NCI-H774 (cell line): Measurements from ENCODE around the gene CCDC141.

Source experiments
- DNase-seq: peaks from one replicate; lab custom pipeline; 2025; lab: John Stamatoyannopoulos, UW

CCDC141 gene

DNA sequence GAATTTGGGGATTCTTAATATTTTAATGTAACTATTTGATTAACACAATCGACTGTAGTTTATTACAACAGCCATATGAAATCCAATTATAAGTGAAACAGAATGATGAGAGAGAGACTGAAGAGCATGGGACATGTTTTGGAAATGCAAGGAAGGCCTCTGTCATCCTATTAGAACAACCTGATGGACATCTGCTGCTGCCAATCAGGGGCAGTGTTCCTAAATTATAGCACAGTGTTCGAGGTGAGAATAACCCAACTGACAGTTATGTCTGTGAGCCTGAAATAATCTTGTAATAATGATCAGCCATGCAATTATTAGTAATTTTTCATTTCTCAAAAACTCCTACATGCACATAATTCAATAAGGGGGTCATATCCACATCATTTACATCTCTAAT lies 73.6 kb downstream of the CCDC141 start:
- no peak for DNase-seq

DNA sequence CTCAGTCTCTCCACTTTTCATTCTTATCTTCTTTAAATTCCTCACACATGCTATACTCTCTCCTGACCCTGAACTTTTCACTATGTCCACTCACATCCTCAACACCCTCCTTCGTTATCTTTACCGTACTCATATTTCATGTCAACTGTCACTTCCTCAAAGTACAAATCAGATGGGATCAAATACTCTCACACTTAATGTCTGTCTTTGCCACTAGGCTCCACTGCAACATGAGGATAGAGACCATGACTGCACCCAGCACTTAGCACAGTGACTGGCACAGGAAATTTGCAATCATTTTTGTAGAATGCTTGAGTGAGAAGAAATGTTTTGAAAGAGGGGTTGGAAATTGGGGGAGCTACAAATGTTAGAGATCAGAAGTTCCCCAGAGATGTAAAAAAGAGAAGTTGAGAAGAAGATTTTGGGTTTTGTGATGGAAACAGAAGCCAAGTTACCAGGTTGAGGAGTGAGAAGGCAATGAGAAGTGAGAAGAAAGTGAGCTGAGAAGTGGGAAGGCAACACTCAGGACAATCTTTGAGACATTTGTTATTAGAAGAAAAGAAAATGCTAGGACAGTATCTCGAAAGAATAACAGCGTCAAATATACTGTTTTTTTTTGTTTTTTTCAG lies 87.0 kb downstream of the CCDC141 start:
- no peak for DNase-seq

DNA sequence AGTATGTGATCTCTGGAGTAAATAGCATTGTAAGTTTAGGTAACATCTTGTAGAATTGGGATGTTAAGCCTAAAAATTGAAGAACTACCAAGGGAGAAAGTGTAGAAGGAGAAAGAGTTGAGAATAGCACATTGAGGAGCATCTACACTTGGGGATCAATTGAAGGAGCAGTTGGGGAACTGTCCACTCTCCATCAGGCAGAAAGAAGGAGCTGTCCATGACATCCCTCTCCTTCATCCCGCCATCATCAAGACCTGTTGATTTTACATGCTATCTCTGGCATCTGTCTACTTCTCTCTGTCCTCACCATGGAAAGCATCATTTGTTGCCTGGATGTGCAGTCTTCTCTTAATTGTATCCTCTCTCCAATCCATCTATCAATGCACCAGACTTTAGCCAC lies 87.8 kb downstream of the CCDC141 start:
- no peak for DNase-seq

DNA sequence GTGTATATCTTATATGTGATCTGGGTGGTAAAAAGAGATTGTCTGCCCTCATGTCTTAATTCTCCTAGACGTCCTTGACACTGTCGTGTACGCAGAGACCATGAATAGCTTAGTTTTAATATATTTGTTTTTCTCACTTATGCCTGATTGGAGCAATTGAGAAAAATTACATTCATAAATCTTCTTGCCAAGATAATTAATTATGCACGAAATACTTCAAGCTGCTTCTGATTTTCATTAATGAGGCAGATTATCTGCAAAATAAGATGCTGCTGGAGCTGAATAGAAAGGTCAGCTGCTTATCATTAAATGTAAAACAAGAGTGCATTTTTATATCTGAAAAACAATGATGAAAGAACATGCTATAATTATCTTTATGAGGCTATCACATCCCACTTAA lies 95.9 kb downstream of the CCDC141 start:
- no peak for DNase-seq

DNA sequence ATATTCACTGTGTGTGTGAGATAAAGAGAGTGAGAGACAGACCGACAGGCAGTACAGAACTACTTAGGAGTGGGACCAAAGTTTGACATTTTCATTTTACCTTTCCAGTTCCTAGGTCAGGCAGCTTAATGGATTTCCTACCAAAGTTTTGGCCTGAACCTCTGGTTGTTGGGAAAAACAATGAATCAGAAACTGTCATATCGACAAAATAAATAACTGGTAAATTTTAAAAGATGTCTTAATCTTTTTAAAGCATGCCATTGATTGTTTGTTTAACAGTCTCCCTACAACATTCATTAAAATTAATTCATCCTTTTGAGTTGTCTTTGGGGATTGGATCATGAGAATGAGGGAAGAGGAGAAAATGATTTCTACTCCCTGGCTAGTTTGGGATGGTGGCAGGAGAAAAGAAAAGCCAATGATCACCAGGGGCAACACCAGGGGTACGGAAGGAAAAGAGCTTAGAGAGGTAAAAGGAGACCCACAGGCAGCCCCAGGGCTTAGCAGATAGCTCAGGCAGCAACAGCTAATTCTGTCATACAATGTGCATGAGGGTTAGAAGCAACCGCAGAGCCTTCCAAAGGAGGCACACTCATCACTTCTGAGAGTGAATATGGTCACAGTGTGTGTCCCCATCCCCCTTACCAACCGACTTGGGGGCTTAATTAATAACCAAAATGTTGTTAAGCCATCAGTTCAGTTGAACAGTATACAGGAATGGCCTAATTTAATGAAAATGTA lies 98.5 kb downstream of the CCDC141 start:
- no peak for DNase-seq

DNA sequence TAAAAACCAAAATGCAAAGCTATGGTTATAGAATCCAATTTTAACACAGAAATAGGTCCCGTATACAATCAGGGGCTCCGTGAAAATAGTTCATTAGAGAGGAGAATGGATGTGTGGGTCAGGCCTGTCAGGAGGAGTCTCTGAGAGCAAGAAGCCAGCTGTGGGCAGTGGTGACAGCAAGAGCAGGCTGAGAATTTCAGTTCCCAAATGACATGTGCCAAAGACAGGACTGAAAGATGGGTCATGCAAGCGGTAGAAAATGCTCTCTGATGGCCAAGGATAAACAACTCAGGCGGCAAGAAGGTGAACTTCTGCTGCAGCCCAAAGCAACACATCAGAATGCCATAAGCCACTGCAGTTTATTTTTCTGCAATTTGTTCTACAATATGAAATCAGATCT lies 100.4 kb downstream of the CCDC141 start:
- no peak for DNase-seq

DNA sequence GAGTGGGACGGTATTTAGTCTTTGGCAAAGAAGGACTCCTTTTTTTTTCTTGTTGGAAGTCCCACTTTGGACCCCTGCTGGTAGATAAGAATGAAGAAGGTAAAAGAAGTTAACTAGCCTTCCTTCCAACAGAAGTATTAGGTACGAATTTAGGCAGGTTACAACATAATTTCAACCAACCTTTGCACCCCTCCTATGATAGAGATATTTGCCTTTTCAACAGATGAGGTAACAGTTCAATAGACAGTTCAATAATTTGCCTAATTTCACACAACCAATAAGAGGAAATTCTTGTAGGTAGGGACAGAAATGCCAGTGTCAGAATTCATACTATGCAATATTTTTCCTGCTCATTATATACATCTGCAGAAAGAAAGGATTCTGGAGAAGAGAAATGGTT lies 100.8 kb downstream of the CCDC141 start:
- no peak for DNase-seq

DNA sequence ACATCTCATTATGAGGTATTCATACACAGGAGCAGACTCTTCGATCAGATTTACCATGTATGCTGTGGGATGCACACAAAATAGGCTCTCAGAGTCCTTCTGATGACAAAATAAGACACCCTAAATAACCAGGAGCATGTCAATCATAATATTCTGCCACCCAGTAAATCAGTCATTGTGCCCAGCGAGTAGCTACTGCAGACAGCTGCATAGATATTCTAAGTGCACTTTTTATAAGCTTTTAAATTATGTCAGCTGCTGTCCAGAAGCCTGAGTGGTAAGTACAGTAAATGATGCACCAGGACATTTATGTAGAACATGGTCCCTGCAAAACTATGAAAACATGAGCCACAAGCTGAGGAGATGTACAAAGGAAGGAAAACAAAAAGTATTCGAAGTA lies 102.9 kb downstream of the CCDC141 start:
- no peak for DNase-seq

DNA sequence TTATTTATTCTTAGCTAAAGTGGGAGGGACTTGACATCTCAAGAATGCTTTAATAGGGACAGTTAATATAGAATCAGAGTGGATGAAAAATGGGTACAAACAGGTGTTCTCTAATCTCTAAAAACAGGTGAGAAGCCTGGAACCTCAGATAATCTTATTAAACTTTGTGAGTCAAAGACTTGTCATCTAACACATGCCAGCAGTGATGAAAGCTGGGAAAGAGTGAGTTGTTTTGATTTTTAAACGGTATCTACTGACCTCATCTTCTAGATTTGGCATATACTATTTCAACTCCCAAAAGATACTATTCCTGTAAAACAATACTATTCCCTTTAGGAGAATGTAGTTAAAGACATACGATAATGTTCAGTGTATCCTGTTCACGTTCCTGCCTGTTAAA lies 103.4 kb downstream of the CCDC141 start:
- no peak for DNase-seq

DNA sequence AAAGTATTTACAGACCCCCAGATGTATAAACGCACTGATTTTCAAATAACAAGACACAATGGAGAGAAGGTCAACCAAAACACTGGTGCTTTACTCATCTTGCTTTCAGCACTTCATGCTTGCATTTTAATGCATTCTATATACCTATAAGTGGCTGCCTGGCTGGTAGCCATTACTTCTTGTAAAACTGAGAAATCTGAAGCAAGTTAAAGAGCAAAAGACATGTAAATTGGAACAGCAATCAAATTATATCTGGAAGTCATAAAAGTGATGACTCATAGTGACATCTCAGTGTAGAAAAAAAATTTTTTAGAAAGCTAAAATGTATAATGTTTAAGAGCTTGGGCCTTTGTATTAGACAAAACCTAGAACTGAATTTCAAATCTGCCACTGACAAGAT lies 106.2 kb downstream of the CCDC141 start:
- no peak for DNase-seq

DNA sequence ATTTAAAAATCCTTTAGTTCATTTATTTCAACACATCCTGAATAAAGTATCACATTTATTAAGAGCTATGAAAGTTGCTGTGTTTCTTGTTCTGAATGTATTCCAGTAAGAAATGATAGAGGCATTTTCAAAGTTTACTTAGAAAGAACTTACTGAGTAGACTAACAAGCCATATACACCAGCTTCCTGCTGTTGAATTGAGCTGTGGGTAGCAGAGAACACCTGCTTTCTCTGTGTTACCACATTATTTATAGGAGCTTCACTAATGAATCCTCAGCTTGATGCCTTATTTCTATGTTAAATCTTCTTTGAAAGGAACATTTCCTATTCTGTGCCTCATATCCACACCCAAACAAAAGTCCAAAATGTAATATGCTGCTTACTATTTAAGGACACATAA lies 115.4 kb downstream of the CCDC141 start:
- no peak for DNase-seq

DNA sequence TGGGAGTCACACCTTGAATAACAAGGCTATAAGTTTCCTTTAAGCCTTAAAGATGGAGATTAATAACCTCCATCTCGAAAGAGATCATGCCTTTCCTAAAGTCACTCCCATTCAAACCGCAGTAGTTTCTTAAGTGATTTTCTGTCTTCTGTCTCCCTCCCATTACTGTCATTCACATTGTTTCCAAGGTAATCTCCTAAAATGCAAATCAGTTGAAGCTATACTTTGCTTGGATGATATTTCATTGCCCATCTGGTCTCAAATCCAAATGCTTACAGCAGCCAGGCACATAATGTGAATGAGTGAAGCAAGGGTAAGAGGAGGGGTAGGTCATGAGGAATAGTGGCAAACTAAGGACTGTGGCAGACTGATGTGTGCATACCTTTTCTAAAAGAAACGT lies 116.4 kb downstream of the CCDC141 start:
- DNase-seq: no peak

DNA sequence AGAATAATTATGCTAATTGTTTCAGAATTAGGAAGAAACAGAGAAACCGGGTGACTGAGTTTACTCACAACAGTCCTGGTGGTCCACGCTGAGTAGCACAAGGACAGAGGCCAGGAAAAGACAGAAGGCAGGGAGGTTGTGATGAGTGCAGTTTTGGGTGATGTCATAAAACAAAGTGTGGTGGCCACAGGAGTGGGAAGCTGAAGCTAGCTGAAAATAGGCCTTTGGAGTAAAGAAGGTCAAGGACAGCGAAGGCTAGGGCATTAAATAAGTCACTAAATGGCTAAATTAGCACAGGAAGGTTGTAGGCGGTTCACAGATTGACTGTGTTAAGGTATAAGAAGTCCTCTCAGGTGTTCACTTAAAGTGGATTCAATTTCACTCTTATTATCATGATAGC lies 121.9 kb downstream of the CCDC141 start:
- DNase-seq: no peak

DNA sequence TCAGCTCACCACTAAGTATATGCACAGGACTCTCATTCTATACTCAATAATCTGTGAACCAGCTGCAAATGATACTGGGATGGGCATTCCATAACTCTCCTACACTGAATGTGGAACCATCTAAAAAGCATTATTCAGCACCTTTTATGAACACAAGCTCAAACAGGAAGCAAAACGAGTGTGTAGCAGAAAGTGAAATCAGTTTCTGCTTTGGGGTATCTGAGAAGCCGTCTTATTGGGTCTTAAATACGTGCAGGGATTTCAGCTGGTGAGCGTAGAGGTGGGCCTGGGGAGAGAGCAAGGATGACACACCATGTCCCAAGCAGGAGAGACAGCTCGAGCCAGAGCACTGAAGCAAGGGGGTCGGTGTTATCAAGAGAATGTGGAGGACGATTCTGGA lies 122.8 kb downstream of the CCDC141 start:
- DNase-seq: no peak

DNA sequence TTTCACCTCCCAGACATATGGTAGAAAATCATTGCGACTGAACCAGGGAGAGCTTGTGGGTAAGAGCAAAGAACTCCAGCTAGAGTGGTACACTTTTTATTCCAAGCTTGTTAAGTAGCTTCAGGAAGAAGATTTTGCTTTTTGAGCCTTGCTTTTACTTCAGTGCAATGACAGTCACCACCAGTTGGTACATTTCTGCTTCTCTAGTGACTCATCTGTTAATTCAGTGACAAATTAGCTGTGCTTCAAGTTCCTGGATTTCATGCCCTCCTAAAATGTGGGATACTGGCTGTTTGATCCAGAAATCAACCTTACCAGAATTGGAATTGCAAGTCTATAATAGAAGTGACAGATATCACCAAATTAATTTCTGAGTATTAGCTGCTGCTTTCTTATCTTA lies 125.1 kb downstream of the CCDC141 start:
- DNase-seq: no peak

DNA sequence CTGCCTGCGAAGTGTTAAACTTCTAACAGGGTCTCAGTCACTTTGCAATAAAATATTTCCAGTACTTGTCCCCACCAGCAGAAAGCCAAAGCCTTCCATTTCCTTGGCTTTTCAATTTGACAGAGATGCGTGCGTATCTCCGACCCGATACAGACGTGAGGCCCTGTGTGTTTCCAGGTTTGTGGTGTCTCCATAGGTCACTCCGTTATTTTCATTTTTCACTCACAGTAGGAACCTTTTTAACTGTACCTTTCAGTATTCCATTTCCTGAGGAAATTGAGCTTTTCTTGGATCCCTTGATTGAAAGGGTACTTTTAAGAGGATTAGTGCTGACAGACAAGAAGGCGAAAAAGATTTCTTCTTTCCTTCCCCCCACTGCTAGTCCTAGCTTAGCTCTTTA lies 126.4 kb downstream of the CCDC141 start:
- no peak for DNase-seq

DNA sequence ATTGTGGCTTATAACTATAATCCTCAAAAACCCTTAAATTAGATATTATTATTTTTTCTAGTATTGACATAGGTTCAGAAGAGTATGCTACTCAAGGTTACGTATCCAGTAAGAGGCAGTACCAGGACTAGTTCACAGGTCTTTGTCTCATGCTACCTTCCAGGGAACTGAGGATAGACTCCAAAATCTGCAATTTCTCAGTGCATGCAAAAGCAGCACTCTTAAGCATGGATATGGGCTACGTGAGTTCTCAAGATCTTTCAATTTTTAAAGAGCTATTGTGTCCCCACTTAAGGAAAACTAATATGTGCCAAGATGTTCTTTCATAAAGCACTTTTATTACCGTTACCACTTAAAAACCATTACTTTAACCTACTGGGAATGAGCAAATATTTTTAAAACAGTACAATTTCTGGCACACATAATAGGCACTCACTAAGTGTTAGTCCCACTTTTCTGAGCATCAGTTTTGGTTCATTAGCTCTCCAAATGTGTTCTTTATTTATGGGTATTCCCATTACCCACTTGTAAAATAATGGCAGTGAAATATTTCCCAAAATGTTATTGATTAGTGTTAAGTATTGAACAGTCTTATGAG lies 128.9 kb downstream of the CCDC141 start:
- DNase-seq: no peak

DNA sequence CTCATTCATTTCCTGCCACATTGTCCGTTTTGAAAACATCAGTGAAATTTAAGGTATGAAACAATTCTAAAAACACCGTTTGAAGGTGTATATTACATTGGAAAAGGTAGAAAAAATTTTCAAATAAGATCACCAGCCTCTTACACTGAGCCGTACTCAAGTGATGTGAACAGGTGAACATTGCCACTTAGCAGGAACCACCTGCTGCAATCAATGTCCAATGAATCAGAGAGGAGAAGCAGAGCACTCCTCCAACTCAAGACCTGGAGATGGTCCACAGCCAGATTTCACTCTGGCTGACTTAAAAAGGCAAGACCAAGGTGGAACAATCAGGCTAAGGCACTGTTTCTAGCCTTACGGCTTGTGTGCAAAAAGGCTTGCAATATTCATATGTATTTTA lies 132.4 kb downstream of the CCDC141 start:
- DNase-seq: no peak

DNA sequence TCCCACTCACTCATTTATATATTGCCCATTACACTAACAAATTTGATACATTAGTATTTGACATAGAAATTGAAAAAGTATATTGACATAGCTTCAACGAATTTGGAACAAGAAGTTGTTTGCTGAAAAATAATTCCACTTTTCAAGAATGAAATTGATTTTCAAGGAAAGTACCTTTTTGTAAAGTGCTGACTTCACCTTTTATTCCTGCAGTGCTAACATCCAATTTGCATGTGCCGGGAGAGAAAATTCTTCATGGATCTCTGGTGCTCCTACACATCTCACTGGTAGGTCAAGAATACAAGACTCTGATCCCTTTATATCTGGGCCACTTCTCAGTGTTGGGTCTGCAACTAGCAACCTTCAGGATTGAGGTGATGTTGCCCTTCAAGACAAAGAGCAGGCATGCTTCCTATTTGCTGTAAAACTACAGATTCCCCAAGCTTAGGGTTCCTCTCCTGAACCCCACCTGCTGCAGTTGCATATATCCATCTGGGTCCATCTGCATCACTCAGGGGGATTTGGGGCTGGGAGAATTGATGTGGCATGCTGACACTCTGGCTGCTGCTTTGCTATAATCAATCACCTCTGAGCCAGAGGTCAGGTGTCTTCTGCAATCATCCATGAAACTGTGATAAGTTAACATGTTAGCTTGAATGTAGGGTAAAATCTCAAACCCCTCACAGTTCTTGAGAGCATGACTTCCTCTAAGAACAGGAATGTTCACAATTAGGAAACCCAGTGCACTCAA lies 134.3 kb downstream of the CCDC141 start:
- no peak for DNase-seq

DNA sequence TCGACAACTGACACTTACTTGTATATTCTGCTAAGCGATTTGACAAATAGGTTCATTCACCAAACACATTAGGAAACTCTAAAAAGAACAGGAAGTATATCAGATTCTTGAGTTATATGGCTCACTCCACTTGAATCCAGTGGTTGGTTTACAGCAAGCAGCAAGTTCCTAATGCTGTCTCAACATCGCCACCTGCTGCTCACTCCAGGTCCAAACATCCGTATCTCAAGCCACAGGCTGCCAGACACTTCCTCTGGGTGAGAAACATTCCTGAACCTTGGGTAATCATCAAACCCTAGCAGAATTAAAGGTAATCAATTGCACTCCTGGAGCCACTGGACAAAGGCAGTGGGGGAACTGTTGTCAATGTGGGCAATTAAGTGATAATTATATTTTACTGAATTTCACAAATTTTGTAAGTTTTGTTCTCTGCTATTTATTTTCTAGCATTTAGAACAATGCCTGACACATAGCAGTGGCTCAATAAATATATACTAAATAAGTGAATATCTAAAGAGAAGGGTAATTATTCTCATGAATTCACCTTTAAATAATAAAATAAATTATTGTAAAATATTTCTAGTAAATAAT lies 135.6 kb downstream of the CCDC141 start:
- peak; percentile 59 for DNase-seq

DNA sequence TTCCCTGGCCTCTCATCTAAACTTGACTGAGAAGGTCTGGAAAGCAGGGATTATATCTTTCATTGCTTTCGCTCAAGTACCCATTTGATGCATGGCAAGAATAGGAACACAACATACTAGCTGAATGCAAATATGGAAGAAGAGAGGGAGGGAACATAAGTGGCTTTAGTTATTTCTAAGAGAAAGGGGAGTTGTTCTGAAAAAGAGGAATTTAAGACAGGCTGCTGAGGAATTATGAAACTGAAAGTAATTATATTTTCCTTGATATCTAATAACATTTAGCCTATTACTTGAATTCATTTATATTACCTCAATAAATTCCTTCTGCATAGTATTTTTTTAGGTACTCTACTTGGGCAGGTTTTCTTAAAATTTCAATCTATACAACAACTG lies 136.9 kb downstream of the CCDC141 start:
- no peak for DNase-seq

DNA sequence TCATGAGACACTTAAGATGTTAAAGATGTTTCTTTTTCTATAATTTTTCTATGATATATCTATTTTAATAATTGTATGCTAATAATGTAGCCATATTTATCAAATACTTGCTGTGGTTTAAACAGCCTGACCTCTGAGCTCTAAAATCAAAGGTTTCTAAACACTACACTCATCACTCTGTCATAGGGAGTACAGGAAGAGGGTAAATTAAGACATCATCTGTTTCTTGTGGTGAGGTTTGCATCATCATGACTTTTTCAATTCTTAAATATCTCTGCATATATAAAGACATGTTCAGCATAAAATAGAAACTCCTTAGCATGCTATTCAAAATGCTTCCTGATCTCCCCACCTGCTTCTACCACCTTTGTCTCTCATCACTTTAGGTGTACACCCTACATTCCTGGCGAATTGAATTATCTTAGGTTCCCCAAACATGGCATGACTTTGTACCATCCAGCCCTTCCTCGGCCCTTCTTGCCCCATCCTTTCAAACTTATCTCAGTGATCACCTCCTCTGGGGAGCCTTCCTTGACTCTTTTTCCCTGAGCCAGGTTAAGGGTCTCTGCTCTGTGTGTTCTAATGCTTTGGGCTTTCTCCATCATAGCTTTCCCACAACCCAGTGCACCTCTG lies 137.4 kb downstream of the CCDC141 start:
- no peak for DNase-seq
